ENCODE measurements around the gene ATP8A2. TPM values are rescaled to one million over a fixed set of nuclear protein-coding genes. Genes with fewer than 3 reads are reported as not detected.

Gene ATP8A2
- total and polyA plus RNA-seq, 9 of the 15 experiments (the other 6 are each of a cell fraction or from before 2014, with no cell fraction given) = under 0.01 to 0.33 (median 0.06) TPM; not detected in 4

GRCh38 chr13:25330541-25330940, 41.2 kb upstream of the ATP8A2 start:
- 100% methylated on average over 1 of the region's 1 CpG for WGBS (ENCODE audit: insufficient coverage, low coverage, missing lambda C conversion rate)
- ChIA-PET POLR2A (no interaction called here), CTCF (ENCODE audit: low intra/inter-chr PET ratio) (no interaction called here)
- Histone ChIP-seq H3K9ac (ENCODE audit: insufficient read depth in 1 of 2, low read depth in 2 of 2, low read length in 2 of 2) (no peak overlapping the region), H2AFZ (ENCODE audit: low read depth, low read length) (no peak overlapping the region), H3K9me1 (ENCODE audit: control insufficient read depth, insufficient read depth, low read length) (no peaks in the 10 kb centered on the region), H3K9me3 (replicated peaks; ENCODE audit: control insufficient read depth, insufficient read depth, low read depth, low read length) (no peaks in the 10 kb centered on the region), H3K79me2 (ENCODE audit: control insufficient read depth, insufficient read depth, low read length) (peaks cover 18% of the 10 kb centered on the region; the same call in 2 of the 3 replicates), H3K4me3 (no peak overlapping the region), H3K27me3 (ENCODE audit: control insufficient read depth in 2 of 2, insufficient read depth in 2 of 2, low read length in 2 of 2) (no peaks in the 10 kb centered on the region), H3K4me2 (ENCODE audit: insufficient read depth, low read length) (no peak overlapping the region), H4K20me1 (replicated peaks; ENCODE audit: control insufficient read depth, insufficient read depth, low read length) (no peaks in the 10 kb centered on the region), H3K4me1 (replicated peaks in 1 of 2; ENCODE audit: control insufficient read depth in 2 of 2, insufficient read depth in 2 of 2, low read length in 2 of 2) (no peaks in the 10 kb centered on the region), H3K36me3 (ENCODE audit: control insufficient read depth, insufficient read depth, low read length) (peaks cover 90% of the 10 kb centered on the region), H3K27ac (ENCODE audit: extremely low read depth, low read depth, low read length) (no peak overlapping the region)
- no peak for FAIRE-seq
- BruUV-seq (replicated peaks) = no TSS peak
- intact Hi-C loops (cut with micrococcal nuclease) (no loop called here), in situ Hi-C loops (cut with MboI) (no loop called here)
- no peak for ATAC-seq
- no peak for DNase-seq (ENCODE audit: extremely low read depth in 1 of 4, low spot score in 3 of 4)
- TF ChIP-seq ZNF165 (CRISPR knock-in tag; IDR thresholded peaks at IDR 0.05; ENCODE audit: borderline replicate concordance) (no peak), ZNF507 (tag; conservative IDR thresholded peaks at IDR 0.05) (no peak), PTTG1 (tag; IDR thresholded peaks at IDR 0.05; ENCODE audit: low read depth) (no peak), CBX3 (IDR thresholded peaks at IDR 0.05; ENCODE audit: borderline replicate concordance in 1 of 2, low read length in 2 of 2) (no peak), PREB (CRISPR knock-in tag; IDR thresholded peaks at IDR 0.05) (no peak), NUFIP1 (IDR thresholded peaks at IDR 0.05; ENCODE audit: partially characterized antibody) (no peak), CTCF (IDR thresholded peaks at IDR 0.05 in 2 of 3, conservative IDR thresholded peaks at IDR 0.05 in 1 of 3; ENCODE audit: insufficient read depth in 2 of 3, low read depth in 1 of 3, low read length in 3 of 3) (no peak), PPARD (CRISPR knock-in tag; IDR thresholded peaks at IDR 0.05) (no peak), MTA1 (IDR thresholded peaks at IDR 0.05; ENCODE audit: borderline replicate concordance) (no peak), HEY1 (CRISPR knock-in tag; IDR thresholded peaks at IDR 0.05; ENCODE audit: borderline replicate concordance) (no peak), FOXJ3 (CRISPR knock-in tag; IDR thresholded peaks at IDR 0.05) (no peak), EZH2 (IDR thresholded peaks at IDR 0.05; ENCODE audit: borderline replicate concordance, low read depth, low read length) (no peak), NCOA4 (IDR thresholded peaks at IDR 0.05; ENCODE audit: partially characterized antibody) (no peak), JUNB (CRISPR knock-in tag; conservative IDR thresholded peaks at IDR 0.05) (no peak), ZNF592 (IDR thresholded peaks at IDR 0.05) (no peak), MCM5 (IDR thresholded peaks at IDR 0.05; ENCODE audit: low read depth) (no peak), ZNF780A (CRISPR knock-in tag; IDR thresholded peaks at IDR 0.05) (no peak), NFE2 (IDR thresholded peaks at IDR 0.05; ENCODE audit: low read depth) (no peak), HCFC1 (IDR thresholded peaks at IDR 0.05; ENCODE audit: low read depth, low read length) (no peak)

All from K562 (cell line).